GM19467 (cell line): ENCODE data around the gene TTBK2.

Experiments
- ATAC-seq: cut with Tn5 transposase; IDR thresholded peaks from one replicate; pipeline ENCODE4 v1.9.1; 2021; ENCODE audit warnings: mild to moderate bottlenecking, moderate library complexity; ENCODE audit not compliant: unreplicated experiment

Gene TTBK2

GRCh38 chr15:42730135-42730534 is 190.4 kb downstream of the TTBK2 start:
- no peak for ATAC-seq

GRCh38 chr15:42729409-42729808 is 191.2 kb downstream of the TTBK2 start:
- ATAC-seq: no peak

- ATAC-seq: no peak
Measured at GRCh38 chr15:42728972-42729371, 191.6 kb downstream of the TTBK2 start.

- no peak for ATAC-seq
Measured at GRCh38 chr15:42728560-42728959, 192.0 kb downstream of the TTBK2 start.

GRCh38 chr15:42727750-42728381 is 192.7 kb downstream of the TTBK2 start:
- ATAC-seq: no peak

- no peak for ATAC-seq
Measured at GRCh38 chr15:42726114-42726513, 194.5 kb downstream of the TTBK2 start.

- no peak for ATAC-seq
Measured at GRCh38 chr15:42725331-42725903, 195.2 kb downstream of the TTBK2 start.

GRCh38 chr15:42724276-42724675 is 196.3 kb downstream of the TTBK2 start:
- ATAC-seq: no peak

GRCh38 chr15:42723068-42723467 is 197.5 kb downstream of the TTBK2 start:
- ATAC-seq: no peak

- ATAC-seq: no peak
Measured at GRCh38 chr15:42721916-42722315, 198.7 kb downstream of the TTBK2 start.

- ATAC-seq: no peak
Measured at GRCh38 chr15:42721016-42721415, 199.6 kb downstream of the TTBK2 start.

- ATAC-seq: no peak
Measured at GRCh38 chr15:42720071-42720470, 200.5 kb downstream of the TTBK2 start.

GRCh38 chr15:42719043-42719442 is 201.5 kb downstream of the TTBK2 start:
- ATAC-seq: no peak

- ATAC-seq: no peak
Measured at GRCh38 chr15:42716626-42717025, 204.0 kb downstream of the TTBK2 start.

GRCh38 chr15:42716125-42716524 is 204.5 kb downstream of the TTBK2 start:
- no peak for ATAC-seq

GRCh38 chr15:42712584-42712983 is 208.0 kb downstream of the TTBK2 start:
- ATAC-seq: no peak

GRCh38 chr15:42711746-42712145 is 208.8 kb downstream of the TTBK2 start:
- ATAC-seq: no peak

GRCh38 chr15:42710662-42711061 is 209.9 kb downstream of the TTBK2 start:
- ATAC-seq: no peak

- ATAC-seq: no peak
Measured at GRCh38 chr15:42707873-42708544, 212.6 kb downstream of the TTBK2 start.

- no peak for ATAC-seq
Measured at GRCh38 chr15:42707068-42707467, 213.5 kb downstream of the TTBK2 start.

GRCh38 chr15:42705336-42705735 is 215.2 kb downstream of the TTBK2 start:
- ATAC-seq: no peak

GRCh38 chr15:42704492-42704926 is 216.1 kb downstream of the TTBK2 start:
- no peak for ATAC-seq
